ENCODE data around the gene SRR.

DNA sequence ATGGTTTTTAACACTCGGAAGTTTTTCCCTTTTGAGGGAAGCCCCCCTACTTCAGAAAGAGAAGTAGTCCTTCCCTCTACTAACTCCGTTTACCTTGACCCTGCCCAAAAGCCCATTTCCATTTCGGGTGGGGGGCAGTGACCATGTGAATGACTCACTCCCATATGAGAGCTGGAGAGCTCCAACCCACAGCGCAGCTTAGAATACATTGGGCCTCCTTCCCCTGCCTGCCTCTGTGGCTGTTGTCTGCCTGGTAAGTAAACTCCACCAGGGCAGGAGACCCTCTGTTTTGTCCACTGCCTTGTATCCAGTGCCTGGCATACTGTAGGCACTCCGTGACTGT lies 34.5 kb downstream of the SRR start:
- TF ChIP-seq ZFP30 (CRISPR knock-in tag; IDR thresholded peaks at IDR 0.05) (no peak), TCF4 (CRISPR knock-in tag; IDR thresholded peaks at IDR 0.05; ENCODE audit: borderline replicate concordance) (no peak), RARB (CRISPR knock-in tag; IDR thresholded peaks at IDR 0.05) (no peak), ZC3H10 (CRISPR knock-in tag; IDR thresholded peaks at IDR 0.05) (no peak), ESRRG (CRISPR knock-in tag; IDR thresholded peaks at IDR 0.05) (no peak)
- TF ChIP-seq, protein P1, sequence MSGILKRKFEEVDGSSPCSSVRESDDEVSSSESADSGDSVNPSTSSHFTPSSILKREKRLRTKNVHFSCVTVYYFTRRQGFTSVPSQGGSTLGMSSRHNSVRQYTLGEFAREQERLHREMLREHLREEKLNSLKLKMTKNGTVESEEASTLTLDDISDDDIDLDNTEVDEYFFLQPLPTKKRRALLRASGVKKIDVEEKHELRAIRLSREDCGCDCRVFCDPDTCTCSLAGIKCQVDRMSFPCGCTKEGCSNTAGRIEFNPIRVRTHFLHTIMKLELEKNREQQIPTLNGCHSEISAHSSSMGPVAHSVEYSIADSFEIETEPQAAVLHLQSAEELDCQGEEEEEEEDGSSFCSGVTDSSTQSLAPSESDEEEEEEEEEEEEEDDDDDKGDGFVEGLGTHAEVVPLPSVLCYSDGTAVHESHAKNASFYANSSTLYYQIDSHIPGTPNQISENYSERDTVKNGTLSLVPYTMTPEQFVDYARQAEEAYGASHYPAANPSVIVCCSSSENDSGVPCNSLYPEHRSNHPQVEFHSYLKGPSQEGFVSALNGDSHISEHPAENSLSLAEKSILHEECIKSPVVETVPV (CRISPR knock-in tag; IDR thresholded peaks at IDR 0.05), result no peak
